Vagina (tissue), 2 donors: ENCODE results near the gene BRI3.

Experiments
- POLR2AphosphoS5 ChIP-seq, 2 donors: sonication (generic); formaldehyde crosslinking; IDR thresholded peaks; one replicate each; pipeline ENCODE4 v1.9.0; 2017; ENCODE audit warnings: antibody characterized with exemption in 2 of 2, mild to moderate bottlenecking in 2 of 2, low read depth in 1 of 2; ENCODE audit not compliant: insufficient read depth in 1 of 2
- TF ChIP-seq, protein P1 (sequence below), 3 experiments: fragments of 450-650 bp in 2 of 3; fragments of 200-600 bp in 1 of 3; sonication (generic) in 1 of 3; IDR thresholded peaks; one replicate each; pipeline ENCODE4 v1.5.1; 2017 to 2019; ENCODE audit warnings: antibody characterized with exemption in 3 of 3, mild to moderate bottlenecking in 2 of 3, moderate library complexity in 2 of 3

DNA sequence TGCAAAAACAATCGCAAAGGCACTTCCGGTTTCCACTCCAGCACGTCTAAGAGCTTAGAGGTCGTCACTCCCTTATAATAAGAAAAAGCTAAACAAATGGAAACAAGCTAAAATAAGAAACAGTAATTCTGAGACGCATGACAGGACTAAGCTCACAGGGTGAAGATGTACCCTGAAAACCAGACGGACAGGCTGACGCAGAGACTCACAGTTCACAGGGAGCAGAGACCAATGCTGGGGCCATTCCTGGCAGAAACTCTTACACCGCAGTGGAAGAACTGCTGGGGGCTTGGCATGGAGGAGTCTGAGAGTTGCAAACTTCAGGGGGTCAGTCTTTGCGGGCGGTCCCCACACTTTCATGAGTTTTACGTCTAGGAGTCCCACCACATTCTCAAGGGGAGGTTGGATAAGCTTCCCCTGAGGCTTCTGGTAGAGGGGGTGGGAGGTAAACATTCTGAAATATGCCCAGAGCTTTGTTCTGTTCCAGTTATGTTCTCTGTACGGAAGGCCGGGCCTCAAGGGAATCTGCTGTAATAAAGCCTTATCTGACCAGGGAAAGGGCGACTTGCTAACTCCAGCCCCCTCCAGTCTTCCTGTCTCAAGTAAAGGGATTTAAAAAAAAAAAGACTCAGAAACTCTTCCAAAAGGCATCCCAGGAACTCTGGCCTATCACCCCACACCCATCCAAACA is 47.8 kb downstream of the BRI3 start:
- TF ChIP-seq, protein P1, sequence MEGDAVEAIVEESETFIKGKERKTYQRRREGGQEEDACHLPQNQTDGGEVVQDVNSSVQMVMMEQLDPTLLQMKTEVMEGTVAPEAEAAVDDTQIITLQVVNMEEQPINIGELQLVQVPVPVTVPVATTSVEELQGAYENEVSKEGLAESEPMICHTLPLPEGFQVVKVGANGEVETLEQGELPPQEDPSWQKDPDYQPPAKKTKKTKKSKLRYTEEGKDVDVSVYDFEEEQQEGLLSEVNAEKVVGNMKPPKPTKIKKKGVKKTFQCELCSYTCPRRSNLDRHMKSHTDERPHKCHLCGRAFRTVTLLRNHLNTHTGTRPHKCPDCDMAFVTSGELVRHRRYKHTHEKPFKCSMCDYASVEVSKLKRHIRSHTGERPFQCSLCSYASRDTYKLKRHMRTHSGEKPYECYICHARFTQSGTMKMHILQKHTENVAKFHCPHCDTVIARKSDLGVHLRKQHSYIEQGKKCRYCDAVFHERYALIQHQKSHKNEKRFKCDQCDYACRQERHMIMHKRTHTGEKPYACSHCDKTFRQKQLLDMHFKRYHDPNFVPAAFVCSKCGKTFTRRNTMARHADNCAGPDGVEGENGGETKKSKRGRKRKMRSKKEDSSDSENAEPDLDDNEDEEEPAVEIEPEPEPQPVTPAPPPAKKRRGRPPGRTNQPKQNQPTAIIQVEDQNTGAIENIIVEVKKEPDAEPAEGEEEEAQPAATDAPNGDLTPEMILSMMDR (IDR thresholded peaks at IDR 0.05) = no peak
- TF ChIP-seq POLR2AphosphoS5 (IDR thresholded peaks at IDR 0.05; ENCODE audit: insufficient read depth in 1 of 2, low read depth in 1 of 2) = no peak
